CD4-positive, alpha-beta T cell treated with Interleukin-12 subunit alpha and Interleukin-12 subunit beta, for 1 hour (primary cell): Measurements from ENCODE around the gene PADI4.
"Not testable (repeated sequence)": the region's sequence is repeated elsewhere in the genome, so short reads cannot be mapped to it uniquely, and the experiment has no call there.

Source experiments
- DNase-seq: peaks from one replicate; pipeline ENCODE4 v3.0.0-alpha.2; 2020

PADI4 gene

GRCh38 chr1:17316704-17317103, 8.7 kb downstream of the PADI4 start:
- DNase-seq: no peak

- no peak for DNase-seq
Measured at GRCh38 chr1:17318262-17318661, 10.3 kb downstream of the PADI4 start.

- no peak for DNase-seq
Measured at GRCh38 chr1:17319561-17320350, 11.8 kb downstream of the PADI4 start.

GRCh38 chr1:17321857-17322390, 13.9 kb downstream of the PADI4 start:
- not testable (repeated sequence) for DNase-seq

GRCh38 chr1:17328855-17329254, 20.9 kb downstream of the PADI4 start:
- DNase-seq: no peak

GRCh38 chr1:17329610-17330009, 21.6 kb downstream of the PADI4 start:
- no peak for DNase-seq

- no peak for DNase-seq
Measured at GRCh38 chr1:17330856-17331255, 22.9 kb downstream of the PADI4 start.

- no peak for DNase-seq
Measured at GRCh38 chr1:17333081-17333480, 25.1 kb downstream of the PADI4 start.

- peak; percentile 42 for DNase-seq
Measured at GRCh38 chr1:17335821-17336710, 28.1 kb downstream of the PADI4 start.

GRCh38 chr1:17338706-17339493, 30.9 kb downstream of the PADI4 start:
- no peak for DNase-seq

GRCh38 chr1:17339521-17339920, 31.5 kb downstream of the PADI4 start:
- no peak for DNase-seq

- DNase-seq: no peak
Measured at GRCh38 chr1:17340358-17340757, 32.4 kb downstream of the PADI4 start.

- DNase-seq: no peak
Measured at GRCh38 chr1:17342014-17342441, 34.0 kb downstream of the PADI4 start.

GRCh38 chr1:17345506-17345905, 37.5 kb downstream of the PADI4 start:
- DNase-seq: not testable (repeated sequence)

GRCh38 chr1:17346046-17346789, 38.2 kb downstream of the PADI4 start:
- DNase-seq: no peak

- DNase-seq: no peak
Measured at GRCh38 chr1:17347769-17348592, 40.0 kb downstream of the PADI4 start.

- no peak for DNase-seq
Measured at GRCh38 chr1:17348593-17349234, 40.7 kb downstream of the PADI4 start.

- DNase-seq: no peak
Measured at GRCh38 chr1:17350083-17350482, 42.1 kb downstream of the PADI4 start.

- no peak for DNase-seq
Measured at GRCh38 chr1:17350928-17351446, 43.0 kb downstream of the PADI4 start.

GRCh38 chr1:17351598-17352324, 43.8 kb downstream of the PADI4 start:
- no peak for DNase-seq
